Measurements from ENCODE around the gene SLC35E3.
"Not testable (repeated sequence)": the region's sequence is repeated elsewhere in the genome, so short reads cannot be mapped to it uniquely, and the experiment has no call there.

Gene SLC35E3

GRCh38 chr12:68815232-68815927 is 69.4 kb downstream of the SLC35E3 start:
- H3K36me3 ChIP-seq: peaks cover 84% of the 10 kb centered on the region
- H3K4me3 ChIP-seq (ENCODE audit: low read depth in 1 of 2, low read length in 1 of 2): no peak overlapping the region
- TF ChIP-seq CTCF (IDR thresholded peaks at IDR 0.05): no peak
- H3K9me3 ChIP-seq: no peaks in the 10 kb centered on the region
- H3K27me3 ChIP-seq: no peaks in the 10 kb centered on the region
- peaks cover 0 to 3% of the 10 kb centered on the region in 2 experiments for H3K4me1 ChIP-seq (ENCODE audit: control insufficient read depth in 1 of 2, insufficient read depth in 1 of 2, low read depth in 1 of 2, low read length in 1 of 2)
- peak overlapping the region; percentile 43 for H3K27ac ChIP-seq

- H3K27me3 ChIP-seq: no peaks in the 10 kb centered on the region
- H3K36me3 ChIP-seq: peaks cover 85% of the 10 kb centered on the region
- H3K4me3 ChIP-seq (ENCODE audit: low read depth in 1 of 2, low read length in 1 of 2): no peak overlapping the region
Measured at GRCh38 chr12:68815928-68816800, 70.2 kb downstream of the SLC35E3 start.

GRCh38 chr12:68819481-68819880 is 73.5 kb downstream of the SLC35E3 start:
- H3K4me1 ChIP-seq (ENCODE audit: control insufficient read depth in 1 of 2, insufficient read depth in 1 of 2, low read depth in 1 of 2, low read length in 1 of 2); H3K4me3 ChIP-seq (ENCODE audit: low read depth in 1 of 2, low read length in 1 of 2); H3K9me3 ChIP-seq; H3K27me3 ChIP-seq: not testable (repeated sequence)
- Histone ChIP-seq H3K36me3 (peaks cover 85% of the 10 kb centered on the region), H3K27ac (peak overlapping the region; percentile 25)

More at GRCh38 chr12:68815928-68816800, 70.2 kb downstream of the SLC35E3 start:
- peaks cover 0 to 3% of the 10 kb centered on the region in 2 experiments for H3K4me1 ChIP-seq (ENCODE audit: control insufficient read depth in 1 of 2, insufficient read depth in 1 of 2, low read depth in 1 of 2, low read length in 1 of 2)
- H3K27ac ChIP-seq: peak overlapping the region; percentile 41
- no peak for TF ChIP-seq CTCF (IDR thresholded peaks at IDR 0.05)
- no peaks in the 10 kb centered on the region for H3K9me3 ChIP-seq

GRCh38 chr12:68821357-68822188 is 75.6 kb downstream of the SLC35E3 start:
- Histone ChIP-seq H3K4me1 (ENCODE audit: control insufficient read depth in 1 of 2, insufficient read depth in 1 of 2, low read depth in 1 of 2, low read length in 1 of 2) (no peaks in the 10 kb centered on the region), H3K4me3 (ENCODE audit: low read depth in 1 of 2, low read length in 1 of 2) (no peak overlapping the region), H3K27ac (peak overlapping the region; percentile 45), H3K36me3 (peaks cover 90% of the 10 kb centered on the region), H3K27me3 (no peaks in the 10 kb centered on the region), H3K9me3 (no peaks in the 10 kb centered on the region)
- TF ChIP-seq CTCF (IDR thresholded peaks at IDR 0.05): no peak

GRCh38 chr12:68823696-68824095 is 77.7 kb downstream of the SLC35E3 start:
- peaks cover 92% of the 10 kb centered on the region for H3K36me3 ChIP-seq

More at GRCh38 chr12:68823696-68824095, 77.7 kb downstream of the SLC35E3 start:
- H3K27me3 ChIP-seq: no peaks in the 10 kb centered on the region
- H3K4me1 ChIP-seq (ENCODE audit: control insufficient read depth in 1 of 2, insufficient read depth in 1 of 2, low read depth in 1 of 2, low read length in 1 of 2): no peaks in the 10 kb centered on the region
- TF ChIP-seq CTCF (IDR thresholded peaks at IDR 0.05): no peak
- H3K9me3 ChIP-seq: no peaks in the 10 kb centered on the region
- no peak overlapping the region for H3K4me3 ChIP-seq (ENCODE audit: low read depth in 1 of 2, low read length in 1 of 2)
- H3K27ac ChIP-seq: no peak overlapping the region

Data from neutrophil (primary cell).